Activated naive CD4-positive, alpha-beta T cell treated with anti-CD3 and anti-CD28 coated beads for 36 hours (primary cell): ENCODE data around the gene STK11IP. TPM values are rescaled to one million over a fixed set of nuclear protein-coding genes. Genes with fewer than 3 reads are reported as not detected.
"Not testable (repeated sequence)": the region's sequence is repeated elsewhere in the genome, so short reads cannot be mapped to it uniquely, and the experiment has no call there.

Experiments used
- CTCF ChIA-PET: fragments of 350-600 bp; sonication (Branson Sonifier 250); formaldehyde crosslinking; loops from one replicate; lab custom pipeline; 2021; ENCODE audit warnings: antibody characterized with exemption; lab: Charles Lee
- DNase-seq: peaks from one replicate; pipeline ENCODE4 v3.0.0-alpha.2; 2020
- H3K27ac Mint-ChIP-seq: one replicate; pipeline ENCODE4 v1.8.0; 2021; ENCODE audit warnings: mild to moderate bottlenecking, mixed read lengths
- H3K27me3 Mint-ChIP-seq: one replicate; pipeline ENCODE4 v1.8.0; 2021; ENCODE audit warnings: low read depth, mixed read lengths
- H3K36me3 Mint-ChIP-seq: one replicate; pipeline ENCODE4 v1.8.0; 2021; ENCODE audit warnings: low read depth, mixed read lengths
- H3K4me1 Mint-ChIP-seq: one replicate; pipeline ENCODE4 v1.8.0; 2021; ENCODE audit warnings: low read depth, mixed read lengths
- H3K4me3 Mint-ChIP-seq: one replicate; pipeline ENCODE4 v1.8.0; 2021; ENCODE audit warnings: mild to moderate bottlenecking, moderate library complexity, mixed read lengths
- H3K9me3 Mint-ChIP-seq: one replicate; pipeline ENCODE4 v1.8.0; 2021; ENCODE audit warnings: mixed read lengths
- intact Hi-C: fragments of 100-400 bp; cut with micrococcal nuclease; formaldehyde crosslinking; loops from one replicate; pipeline ENCODE4 v1.15.1; 2023
- total RNA-seq, 2 experiments: library from RNA; stranded (reverse); gene quantifications; one replicate each; pipeline ENCODE4 v1.2.3, GENCODE V29; 2021

Gene STK11IP
- total RNA-seq, 2 experiments from 2014 or later: 32.1 TPM

- Mint-ChIP-seq H3K4me1 (peaks cover 5% of the 10 kb centered on the region), H3K36me3 (no peaks in the 10 kb centered on the region), H3K27ac (no peak overlapping the region), H3K9me3 (no peaks in the 10 kb centered on the region), H3K4me3 (no peak overlapping the region), H3K27me3 (peaks cover 12% of the 10 kb centered on the region)
- intact Hi-C loops: no loop called here
- CTCF ChIA-PET: interaction anchor here (0.9 to 5.3 kb wide), 3 partner anchors 14 to 104 kb away, joined by 3 to 55 read pairs (median 4); no protein-coding TSS in a partner anchor
- DNase-seq: no peak
These were observed 47.3 kb downstream of the STK11IP start for GRCh38 chr2:219644801-219645480.

DNA sequence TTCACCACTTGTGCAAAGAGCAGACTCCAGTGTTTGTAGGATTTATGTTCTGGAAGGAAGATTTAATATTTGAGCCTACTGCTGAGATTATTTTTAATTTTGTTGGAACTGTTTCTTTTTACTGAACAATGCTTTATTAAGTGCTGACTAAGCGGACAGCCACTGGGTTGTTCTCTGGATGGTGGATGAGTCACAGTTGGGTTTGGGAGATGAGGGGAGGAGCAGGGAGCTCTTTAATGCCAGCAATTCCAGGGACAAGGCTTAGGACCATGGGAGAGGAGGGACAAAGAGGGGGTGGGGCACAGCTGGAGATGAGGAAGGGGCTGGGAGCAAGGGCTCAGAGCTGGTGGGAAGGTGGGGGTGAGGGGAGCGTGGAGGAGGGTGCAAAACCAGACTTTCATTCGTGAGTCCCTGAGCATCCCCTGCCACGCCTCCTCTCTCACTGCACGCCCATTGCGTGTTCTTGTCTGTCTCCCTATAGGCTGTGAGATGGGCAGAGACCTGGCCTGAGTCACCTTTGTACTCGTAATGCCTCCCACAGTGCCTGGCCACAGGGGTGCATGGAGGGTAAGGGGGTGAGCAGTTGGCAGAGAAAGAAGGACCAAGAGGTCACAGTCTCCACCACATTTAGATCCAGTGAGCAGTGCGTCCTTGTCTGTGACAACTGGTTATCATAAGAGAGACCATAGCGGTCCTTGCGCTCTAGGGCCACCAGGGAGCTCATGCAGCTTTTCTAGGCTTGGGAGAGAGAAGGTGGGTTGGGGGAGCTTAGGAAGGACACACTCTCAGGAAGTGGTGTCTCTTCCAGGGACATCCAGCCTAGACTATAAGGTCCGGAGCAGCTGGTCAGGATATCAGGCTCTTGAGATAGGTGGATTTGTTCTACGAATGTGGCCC lies 48.2 kb downstream of the STK11IP start:
- H3K36me3 Mint-ChIP-seq: no peaks in the 10 kb centered on the region
- CTCF ChIA-PET: interaction anchor here (0.5 to 5.3 kb wide), 5 partner anchors 15 to 105 kb away, joined by 3 to 55 read pairs (median 4); no protein-coding TSS in a partner anchor
- no peak for DNase-seq
- H3K4me3 Mint-ChIP-seq: no peak overlapping the region
- peaks cover 16% of the 10 kb centered on the region for H3K27me3 Mint-ChIP-seq
- H3K9me3 Mint-ChIP-seq: no peaks in the 10 kb centered on the region
- intact Hi-C loops: no loop called here
- H3K27ac Mint-ChIP-seq: no peak overlapping the region
- peaks cover 5% of the 10 kb centered on the region for H3K4me1 Mint-ChIP-seq

DNA sequence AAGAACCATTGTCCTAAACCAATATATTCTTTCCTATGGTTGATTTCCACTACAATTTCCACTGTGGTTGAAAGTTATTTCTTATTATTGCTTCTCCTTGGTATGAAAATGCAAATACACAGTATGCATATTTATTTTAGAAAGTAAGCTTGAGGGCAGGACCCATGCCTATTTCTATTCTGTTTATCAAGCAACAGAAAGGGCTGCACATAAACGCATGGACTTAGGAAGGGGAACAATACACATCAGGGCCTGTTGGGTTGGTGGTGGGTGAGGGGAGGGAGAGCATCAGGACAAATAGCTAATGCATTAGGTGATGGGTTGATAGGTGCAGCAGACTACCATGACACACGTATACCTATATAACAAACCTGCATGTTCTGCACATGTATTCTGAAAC lies 50.5 kb downstream of the STK11IP start:
- H3K4me1 Mint-ChIP-seq: no peaks in the 10 kb centered on the region
- DNase-seq: no peak
- no peaks in the 10 kb centered on the region for H3K36me3 Mint-ChIP-seq
- H3K27ac Mint-ChIP-seq: no peak overlapping the region
- H3K4me3 Mint-ChIP-seq: no peak overlapping the region
- intact Hi-C loops: no loop called here
- no peaks in the 10 kb centered on the region for H3K9me3 Mint-ChIP-seq
- peaks cover 21% of the 10 kb centered on the region for H3K27me3 Mint-ChIP-seq
- CTCF ChIA-PET: no interaction called here

GRCh38 chr2:219648963-219649362 lies 51.3 kb downstream of the STK11IP start:
- no peaks in the 10 kb centered on the region for H3K36me3 Mint-ChIP-seq
- CTCF ChIA-PET: no interaction called here
- peaks cover 25% of the 10 kb centered on the region for H3K27me3 Mint-ChIP-seq
- no peak overlapping the region for H3K4me3 Mint-ChIP-seq
- no peaks in the 10 kb centered on the region for H3K9me3 Mint-ChIP-seq
- H3K27ac Mint-ChIP-seq: no peak overlapping the region
- no peaks in the 10 kb centered on the region for H3K4me1 Mint-ChIP-seq
- intact Hi-C loops: no loop called here
- DNase-seq: no peak

GRCh38 chr2:219650426-219651248 lies 53.0 kb downstream of the STK11IP start:
- Mint-ChIP-seq H3K27me3 (peaks cover 29% of the 10 kb centered on the region), H3K27ac (no peak overlapping the region), H3K4me3 (no peak overlapping the region), H3K36me3 (no peaks in the 10 kb centered on the region), H3K4me1 (no peaks in the 10 kb centered on the region), H3K9me3 (no peaks in the 10 kb centered on the region)
- DNase-seq: no peak
- CTCF ChIA-PET: interaction anchor here (0.5 to 1.1 kb wide), 3 partner anchors 109 to 497 kb away, joined by 3 to 4 read pairs (median 3); no protein-coding TSS in a partner anchor
- intact Hi-C loops: no loop called here

DNA sequence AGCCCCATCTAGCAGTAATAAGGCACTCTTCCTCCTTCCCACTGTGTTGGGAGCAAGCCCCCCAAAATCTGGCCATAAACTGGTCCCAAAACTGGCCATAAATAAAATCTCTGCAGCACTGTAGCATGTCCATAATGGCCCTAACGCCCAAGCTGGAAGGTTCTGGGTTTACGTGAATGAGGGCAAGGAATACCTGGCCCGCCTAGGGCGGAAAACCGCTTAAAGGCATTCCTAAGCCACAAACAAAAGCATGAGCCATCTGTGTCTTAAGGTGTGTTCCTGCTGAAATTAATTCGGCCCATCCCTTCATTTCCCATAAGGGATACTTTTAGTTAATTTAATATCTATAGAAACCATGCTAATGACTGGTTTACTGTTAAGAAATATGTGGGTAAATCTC lies 54.0 kb downstream of the STK11IP start:
- H3K4me3 Mint-ChIP-seq, H3K9me3 Mint-ChIP-seq, DNase-seq, H3K4me1 Mint-ChIP-seq, H3K36me3 Mint-ChIP-seq, intact Hi-C loops, H3K27ac Mint-ChIP-seq: not testable (repeated sequence)
- peaks cover 29% of the 10 kb centered on the region for H3K27me3 Mint-ChIP-seq
- CTCF ChIA-PET: interaction anchor here (1.1 kb wide), 1 partner anchor 110 kb away, joined by 3 read pairs; no protein-coding TSS in a partner anchor

DNA sequence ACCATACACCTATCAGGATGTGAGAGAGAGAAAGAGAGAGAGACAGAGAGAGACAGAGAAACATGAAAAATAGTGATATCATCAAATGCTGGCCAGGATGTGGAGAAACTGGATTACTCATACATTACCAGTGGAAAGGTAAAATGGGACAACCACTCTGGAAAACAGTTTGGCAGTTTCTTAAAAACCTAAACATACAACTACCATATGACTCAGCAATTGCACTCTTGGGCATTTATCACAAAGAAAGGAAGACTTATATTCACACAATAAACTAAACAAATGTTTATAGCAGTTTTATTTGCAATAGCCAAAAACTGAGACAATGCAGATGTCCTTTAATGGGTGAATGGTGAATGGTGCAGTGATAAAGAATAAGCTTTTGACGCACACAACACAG lies 58.9 kb downstream of the STK11IP start:
- intact Hi-C loops: no loop called here
- peaks cover 15% of the 10 kb centered on the region for H3K27me3 Mint-ChIP-seq
- CTCF ChIA-PET: no interaction called here
- no peak for DNase-seq
- no peak overlapping the region for H3K27ac Mint-ChIP-seq
- no peaks in the 10 kb centered on the region for H3K36me3 Mint-ChIP-seq
- no peaks in the 10 kb centered on the region for H3K4me1 Mint-ChIP-seq
- no peak overlapping the region for H3K4me3 Mint-ChIP-seq
- H3K9me3 Mint-ChIP-seq: peaks cover 4% of the 10 kb centered on the region

- intact Hi-C loops: no loop called here
- DNase-seq: no peak
- CTCF ChIA-PET: interaction anchor here (0.5 to 1.1 kb wide), 3 partner anchors 18 to 45 kb away, joined by 3 read pairs; no protein-coding TSS in a partner anchor
- Mint-ChIP-seq H3K4me3 (no peak overlapping the region), H3K9me3 (peaks cover 4% of the 10 kb centered on the region), H3K4me1 (no peaks in the 10 kb centered on the region), H3K27me3 (peaks cover 12% of the 10 kb centered on the region), H3K36me3 (no peaks in the 10 kb centered on the region), H3K27ac (no peak overlapping the region)
These were observed 60.7 kb downstream of the STK11IP start for GRCh38 chr2:219658196-219658846.

DNA sequence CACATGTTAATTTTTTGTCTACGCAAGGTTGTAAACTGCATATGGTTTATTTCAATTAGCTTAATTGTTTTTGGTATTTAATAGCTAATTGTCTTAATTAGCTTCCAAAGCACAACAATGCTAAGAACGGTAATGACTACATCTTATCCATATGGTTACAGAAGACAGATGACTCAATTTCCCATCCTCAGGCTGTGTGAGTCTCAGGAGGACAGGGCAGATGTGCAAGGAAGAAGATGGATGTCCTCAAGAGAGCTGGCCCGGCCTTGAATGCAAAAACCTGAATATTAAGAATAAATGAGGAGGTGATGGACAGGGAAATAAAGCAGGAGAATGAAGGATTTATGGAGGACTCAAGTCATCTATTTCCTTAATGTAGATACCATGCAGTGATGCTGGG lies 61.2 kb downstream of the STK11IP start:
- H3K27me3 Mint-ChIP-seq: peaks cover 13% of the 10 kb centered on the region
- H3K36me3 Mint-ChIP-seq: no peaks in the 10 kb centered on the region
- intact Hi-C loops: no loop called here
- H3K27ac Mint-ChIP-seq: no peak overlapping the region
- no peaks in the 10 kb centered on the region for H3K4me1 Mint-ChIP-seq
- H3K9me3 Mint-ChIP-seq: peaks cover 4% of the 10 kb centered on the region
- no peak overlapping the region for H3K4me3 Mint-ChIP-seq
- CTCF ChIA-PET: interaction anchor here (0.8 to 1.1 kb wide), 2 partner anchors 18 to 30 kb away, joined by 3 to 5 read pairs; no protein-coding TSS in a partner anchor
- no peak for DNase-seq

GRCh38 chr2:219661197-219661954 lies 63.7 kb downstream of the STK11IP start:
- peaks cover 4% of the 10 kb centered on the region for H3K9me3 Mint-ChIP-seq
- CTCF ChIA-PET: no interaction called here
- intact Hi-C loops: no loop called here
- peaks cover 12% of the 10 kb centered on the region for H3K27me3 Mint-ChIP-seq
- no peaks in the 10 kb centered on the region for H3K4me1 Mint-ChIP-seq
- no peak overlapping the region for H3K27ac Mint-ChIP-seq
- no peaks in the 10 kb centered on the region for H3K36me3 Mint-ChIP-seq
- DNase-seq: no peak
- H3K4me3 Mint-ChIP-seq: no peak overlapping the region

- Mint-ChIP-seq H3K27ac (no peak overlapping the region), H3K36me3 (no peaks in the 10 kb centered on the region), H3K4me1 (no peaks in the 10 kb centered on the region), H3K4me3 (no peak overlapping the region), H3K27me3 (peaks cover 12% of the 10 kb centered on the region), H3K9me3 (peaks cover 4% of the 10 kb centered on the region)
- no peak for DNase-seq
- intact Hi-C loops: no loop called here
- CTCF ChIA-PET: interaction anchor here (1.1 kb wide), 1 partner anchor 102 kb away, joined by 5 read pairs; no protein-coding TSS in a partner anchor
These were observed 64.3 kb downstream of the STK11IP start for GRCh38 chr2:219661955-219662395.
